ENCODE measurements around the gene CAD. TPM values are rescaled to one million over a fixed set of nuclear protein-coding genes. Genes with fewer than 3 reads are reported as not detected.
A peak's percentile ranks its signal among the peaks of the same experiment; 100 is the strongest.

CAD gene
- total RNA-seq, 1 donor from 2014 or later, result 27.1 TPM

GRCh38 chr2:27177441-27178351, 39.5 kb upstream of the CAD start:
- H3K36me3 ChIP-seq, result no peaks in the 10 kb centered on the region
- H3K4me3 ChIP-seq, result no peak overlapping the region
- peaks cover 10% of the 10 kb centered on the region for H3K4me1 ChIP-seq
- intact Hi-C loops (cut with DNase I), result no loop called here
- no peaks in the 10 kb centered on the region for H3K9me3 ChIP-seq
- no peak for TF ChIP-seq CTCF (IDR thresholded peaks at IDR 0.05)
- H3K27me3 ChIP-seq, result no peaks in the 10 kb centered on the region
- H3K27ac ChIP-seq, result no peak overlapping the region
- no peak for ATAC-seq
- DNase-seq, result no peak

- DNase-seq (no peak), ATAC-seq (no peak)
- H3K27ac ChIP-seq, result no peak overlapping the region
- peaks cover 10% of the 10 kb centered on the region for H3K4me1 ChIP-seq
- H3K36me3 ChIP-seq, result no peaks in the 10 kb centered on the region
- H3K27me3 ChIP-seq, result no peaks in the 10 kb centered on the region
- intact Hi-C loops (cut with DNase I), result no loop called here
- no peak overlapping the region for H3K4me3 ChIP-seq
- TF ChIP-seq CTCF (IDR thresholded peaks at IDR 0.05), result no peak
- H3K9me3 ChIP-seq, result no peaks in the 10 kb centered on the region
Observed at GRCh38 chr2:27178469-27178868, 38.7 kb upstream of the CAD start.

GRCh38 chr2:27179344-27180000, 37.7 kb upstream of the CAD start:
- H3K4me3 ChIP-seq, result no peak overlapping the region
- intact Hi-C loops (cut with DNase I), result no loop called here
- no peak for TF ChIP-seq CTCF (IDR thresholded peaks at IDR 0.05)
- peaks cover 14% of the 10 kb centered on the region for H3K4me1 ChIP-seq
- no peaks in the 10 kb centered on the region for H3K9me3 ChIP-seq
- H3K27ac ChIP-seq, result no peak overlapping the region
- H3K36me3 ChIP-seq, result no peaks in the 10 kb centered on the region
- ATAC-seq (no peak), DNase-seq (no peak)
- no peaks in the 10 kb centered on the region for H3K27me3 ChIP-seq

GRCh38 chr2:27182346-27182745, 34.8 kb upstream of the CAD start:
- intact Hi-C loops (cut with DNase I), result no loop called here
- Histone ChIP-seq H3K27ac (no peak overlapping the region), H3K4me3 (no peak overlapping the region), H3K27me3 (no peaks in the 10 kb centered on the region), H3K4me1 (peaks cover 11% of the 10 kb centered on the region), H3K9me3 (no peaks in the 10 kb centered on the region), H3K36me3 (no peaks in the 10 kb centered on the region)
- no peak for TF ChIP-seq CTCF (IDR thresholded peaks at IDR 0.05)
- ATAC-seq, result no peak
- DNase-seq, result no peak

DNA sequence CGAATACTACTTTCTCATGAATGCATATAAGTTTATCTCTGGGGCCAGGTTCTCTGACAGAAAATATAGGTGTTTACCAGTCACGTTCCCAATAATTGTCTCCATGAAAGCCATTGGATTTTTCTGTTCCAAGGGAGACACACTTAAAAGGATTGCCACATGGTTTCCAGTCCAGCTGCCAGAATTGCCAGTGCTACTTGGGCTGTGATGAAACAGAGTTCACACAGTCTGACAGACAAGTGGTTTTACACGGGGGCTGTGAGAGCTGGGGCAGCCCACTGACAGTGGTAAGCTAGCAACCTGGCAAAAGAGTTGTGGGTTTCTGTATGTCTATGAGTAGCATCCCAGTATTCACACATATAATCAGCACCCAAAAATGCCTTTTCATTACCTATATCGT, 33.1 kb upstream of the CAD start:
- no peak for TF ChIP-seq CTCF (IDR thresholded peaks at IDR 0.05)
- DNase-seq (no peak), ATAC-seq (no peak)
- H3K4me3 ChIP-seq, result no peak overlapping the region
- peak overlapping the region; percentile 73 for H3K27ac ChIP-seq
- peaks cover 11% of the 10 kb centered on the region for H3K4me1 ChIP-seq
- no peaks in the 10 kb centered on the region for H3K27me3 ChIP-seq
- intact Hi-C loops (cut with DNase I), result no loop called here
- no peaks in the 10 kb centered on the region for H3K9me3 ChIP-seq
- no peaks in the 10 kb centered on the region for H3K36me3 ChIP-seq
